ENCODE results near the gene BDKRB1.

The BDKRB1 gene

DNA sequence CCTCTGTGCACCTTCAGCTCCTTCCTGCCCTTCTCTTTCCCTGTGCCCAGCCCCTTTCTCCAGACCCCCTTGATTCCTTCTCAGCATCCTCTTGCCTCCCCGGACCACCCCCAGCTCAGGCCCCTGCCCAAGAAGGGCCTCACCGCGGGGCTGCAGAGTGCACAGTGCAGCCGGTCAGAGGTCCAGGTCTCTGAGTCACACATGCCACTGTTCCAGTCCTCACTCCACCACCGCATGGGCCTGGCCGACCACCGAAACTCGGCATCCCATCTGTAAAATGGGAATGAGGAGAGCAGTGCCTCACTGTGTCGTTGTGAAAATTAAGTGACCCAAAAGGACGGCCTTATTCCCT lies 13.3 kb downstream of the BDKRB1 start:
- Histone ChIP-seq H3K27ac (ENCODE audit: low read length) (no peak overlapping the region), H3K4me2 (ENCODE audit: low read length) (no peak overlapping the region), H3K27me3 (ENCODE audit: low read depth, low read length) (no peaks in the 10 kb centered on the region), H3K36me3 (replicated peaks; ENCODE audit: low read depth, low read length) (no peaks in the 10 kb centered on the region), H3K79me2 (ENCODE audit: low read length) (no peaks in the 10 kb centered on the region), H3K9me3 (ENCODE audit: insufficient read depth, low read length) (no peaks in the 10 kb centered on the region), H3K9ac (ENCODE audit: low read length) (no peak overlapping the region), H3K4me3 (ENCODE audit: low read length) (no peak overlapping the region), H4K20me1 (ENCODE audit: insufficient read depth, low read length) (no peaks in the 10 kb centered on the region), H3K4me1 (ENCODE audit: low read length) (no peaks in the 10 kb centered on the region), H2AFZ (ENCODE audit: low read depth, low read length) (no peak overlapping the region)
- no peak for TF ChIP-seq EZH2phosphoT487 (IDR thresholded peaks at IDR 0.05; ENCODE audit: low read depth)
- TF ChIP-seq, protein P1, sequence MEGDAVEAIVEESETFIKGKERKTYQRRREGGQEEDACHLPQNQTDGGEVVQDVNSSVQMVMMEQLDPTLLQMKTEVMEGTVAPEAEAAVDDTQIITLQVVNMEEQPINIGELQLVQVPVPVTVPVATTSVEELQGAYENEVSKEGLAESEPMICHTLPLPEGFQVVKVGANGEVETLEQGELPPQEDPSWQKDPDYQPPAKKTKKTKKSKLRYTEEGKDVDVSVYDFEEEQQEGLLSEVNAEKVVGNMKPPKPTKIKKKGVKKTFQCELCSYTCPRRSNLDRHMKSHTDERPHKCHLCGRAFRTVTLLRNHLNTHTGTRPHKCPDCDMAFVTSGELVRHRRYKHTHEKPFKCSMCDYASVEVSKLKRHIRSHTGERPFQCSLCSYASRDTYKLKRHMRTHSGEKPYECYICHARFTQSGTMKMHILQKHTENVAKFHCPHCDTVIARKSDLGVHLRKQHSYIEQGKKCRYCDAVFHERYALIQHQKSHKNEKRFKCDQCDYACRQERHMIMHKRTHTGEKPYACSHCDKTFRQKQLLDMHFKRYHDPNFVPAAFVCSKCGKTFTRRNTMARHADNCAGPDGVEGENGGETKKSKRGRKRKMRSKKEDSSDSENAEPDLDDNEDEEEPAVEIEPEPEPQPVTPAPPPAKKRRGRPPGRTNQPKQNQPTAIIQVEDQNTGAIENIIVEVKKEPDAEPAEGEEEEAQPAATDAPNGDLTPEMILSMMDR (IDR thresholded peaks at IDR 0.05; ENCODE audit: low read depth, low read length): no peak

DNA sequence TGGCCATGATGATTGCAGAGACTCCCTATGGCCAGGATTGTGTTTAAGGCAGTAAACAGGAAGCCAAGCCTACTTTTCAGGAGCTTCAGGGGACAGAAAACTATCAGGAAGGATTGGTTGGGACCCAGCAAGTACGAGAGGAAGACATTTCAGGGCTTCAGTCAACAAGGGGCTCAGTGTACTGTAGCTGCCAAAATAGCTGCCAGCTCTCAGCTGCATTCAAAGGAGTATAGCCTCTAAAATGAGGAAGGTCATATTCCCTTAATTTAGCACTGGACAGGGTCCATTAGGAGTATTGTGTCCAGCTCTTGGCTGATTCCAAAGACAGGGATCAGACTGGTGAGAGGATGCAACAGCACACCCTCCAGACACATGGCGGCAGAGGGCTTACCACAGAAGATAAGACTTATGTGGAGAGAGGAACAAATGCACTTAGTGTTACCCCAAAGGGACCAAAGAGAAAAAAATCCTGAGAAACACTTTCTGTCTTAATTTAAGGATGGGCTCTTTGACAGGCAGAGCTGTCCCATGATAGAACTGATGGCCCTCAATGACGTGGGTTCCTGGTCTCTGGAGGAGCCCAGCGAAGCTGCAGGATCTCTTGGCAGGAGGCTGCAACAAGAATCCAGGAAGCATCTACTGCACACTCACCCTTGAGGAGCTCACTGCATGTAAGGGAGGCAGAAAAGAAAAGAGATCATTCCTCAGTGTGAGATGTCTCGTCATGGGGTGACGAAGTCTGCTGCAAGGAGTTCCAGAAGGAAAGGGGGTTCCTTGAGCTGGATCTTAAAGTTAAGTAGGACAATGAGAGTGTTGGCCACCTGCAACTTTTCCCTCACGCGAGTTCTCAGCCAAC lies 14.8 kb downstream of the BDKRB1 start:
- Histone ChIP-seq H3K27ac (ENCODE audit: low read length) (no peak overlapping the region), H3K79me2 (ENCODE audit: low read length) (no peaks in the 10 kb centered on the region), H3K36me3 (replicated peaks; ENCODE audit: low read depth, low read length) (no peaks in the 10 kb centered on the region), H3K27me3 (ENCODE audit: low read depth, low read length) (no peaks in the 10 kb centered on the region), H3K9ac (ENCODE audit: low read length) (no peak overlapping the region), H3K4me3 (ENCODE audit: low read length) (no peak overlapping the region), H4K20me1 (ENCODE audit: insufficient read depth, low read length) (no peaks in the 10 kb centered on the region), H3K4me2 (ENCODE audit: low read length) (no peak overlapping the region), H3K4me1 (ENCODE audit: low read length) (no peaks in the 10 kb centered on the region), H3K9me3 (ENCODE audit: insufficient read depth, low read length) (no peaks in the 10 kb centered on the region), H2AFZ (ENCODE audit: low read depth, low read length) (no peak overlapping the region)
- no peak for TF ChIP-seq EZH2phosphoT487 (IDR thresholded peaks at IDR 0.05; ENCODE audit: low read depth)

DNA sequence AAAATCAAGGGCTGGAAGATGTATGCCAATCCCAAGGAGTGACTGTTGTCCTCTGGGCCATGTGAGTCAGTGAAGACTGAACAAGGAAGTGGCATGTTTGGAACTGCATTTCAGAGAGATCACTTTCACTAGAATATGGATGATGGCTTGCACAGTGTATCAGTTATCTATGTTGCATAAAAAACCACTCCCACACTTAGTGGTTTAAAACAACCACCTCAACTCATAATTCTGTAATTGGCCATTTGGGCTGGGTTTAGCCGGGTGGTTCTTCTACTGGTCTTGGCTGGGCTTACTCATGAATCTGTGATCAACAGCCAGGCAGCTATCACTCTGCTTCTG lies 15.4 kb downstream of the BDKRB1 start:
- Histone ChIP-seq H3K9ac (ENCODE audit: low read length) (no peak overlapping the region), H3K27me3 (ENCODE audit: low read depth, low read length) (no peaks in the 10 kb centered on the region), H3K9me3 (ENCODE audit: insufficient read depth, low read length) (no peaks in the 10 kb centered on the region), H3K27ac (ENCODE audit: low read length) (no peak overlapping the region), H2AFZ (ENCODE audit: low read depth, low read length) (no peak overlapping the region), H3K79me2 (ENCODE audit: low read length) (no peaks in the 10 kb centered on the region), H3K4me3 (ENCODE audit: low read length) (no peak overlapping the region), H3K4me1 (ENCODE audit: low read length) (no peaks in the 10 kb centered on the region), H3K36me3 (replicated peaks; ENCODE audit: low read depth, low read length) (no peaks in the 10 kb centered on the region), H4K20me1 (ENCODE audit: insufficient read depth, low read length) (no peaks in the 10 kb centered on the region), H3K4me2 (ENCODE audit: low read length) (no peak overlapping the region)
- TF ChIP-seq, protein P1 (IDR thresholded peaks at IDR 0.05; ENCODE audit: low read depth, low read length): no peak
- no peak for TF ChIP-seq EZH2phosphoT487 (IDR thresholded peaks at IDR 0.05; ENCODE audit: low read depth)

DNA sequence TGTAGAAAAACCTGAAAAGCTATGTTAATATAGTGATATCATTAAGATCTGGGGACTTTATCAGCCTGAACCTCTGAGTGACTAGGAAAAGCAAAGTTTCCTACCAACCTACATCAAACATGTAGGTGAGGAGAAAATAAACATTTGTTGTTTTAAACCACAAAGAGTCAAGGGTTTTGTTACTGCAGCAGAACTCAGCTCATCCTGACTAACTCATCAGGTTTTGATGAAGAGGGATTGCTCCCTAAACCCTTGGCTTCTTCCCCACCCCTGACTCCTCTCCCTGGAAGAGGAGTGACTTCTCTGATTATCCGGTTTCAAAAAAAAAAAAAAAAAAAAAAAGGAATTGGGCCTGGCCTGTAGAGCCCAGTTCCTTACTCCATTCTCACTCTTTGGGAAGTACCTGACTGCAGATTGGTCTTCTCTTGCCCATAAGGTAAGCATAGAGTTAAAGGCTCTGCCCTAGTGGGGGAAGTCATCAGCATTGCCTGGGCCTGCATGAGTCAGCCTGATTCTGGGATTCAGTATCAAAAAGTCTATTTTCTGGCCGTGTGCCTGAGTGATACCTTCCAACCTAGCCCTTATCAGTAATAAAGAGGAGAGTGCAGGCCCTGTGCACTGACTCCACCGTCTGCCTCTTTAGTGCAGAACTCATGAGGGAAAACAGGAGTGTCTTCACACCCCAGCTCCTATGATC lies 16.9 kb downstream of the BDKRB1 start:
- 0 out of 2 replicates have a peak, but pooled peaks cover 5% of the 10 kb centered on the region for H3K9me3 ChIP-seq (ENCODE audit: insufficient read depth, low read length)
- H3K27ac ChIP-seq (ENCODE audit: low read length): no peak overlapping the region
- no peak overlapping the region for H3K9ac ChIP-seq (ENCODE audit: low read length)
- TF ChIP-seq, protein P1 (IDR thresholded peaks at IDR 0.05; ENCODE audit: low read depth, low read length): no peak
- TF ChIP-seq EZH2phosphoT487 (IDR thresholded peaks at IDR 0.05; ENCODE audit: low read depth): no peak
- no peak overlapping the region for H3K4me2 ChIP-seq (ENCODE audit: low read length)
- no peak overlapping the region for H3K4me3 ChIP-seq (ENCODE audit: low read length)
- H3K79me2 ChIP-seq (ENCODE audit: low read length): no peaks in the 10 kb centered on the region
- H4K20me1 ChIP-seq (ENCODE audit: insufficient read depth, low read length): no peaks in the 10 kb centered on the region
- H2AFZ ChIP-seq (ENCODE audit: low read depth, low read length): no peak overlapping the region
- H3K4me1 ChIP-seq (ENCODE audit: low read length): no peaks in the 10 kb centered on the region
- peaks cover 4% of the 10 kb centered on the region for H3K36me3 ChIP-seq (replicated peaks; ENCODE audit: low read depth, low read length)
- H3K27me3 ChIP-seq (ENCODE audit: low read depth, low read length): no peaks in the 10 kb centered on the region

Measured in OCI-LY3 (cell line).